Measurements from ENCODE around the gene MYO5A.

- no peak for TF ChIP-seq CTCF (IDR thresholded peaks at IDR 0.05)
- no peak for TF ChIP-seq POLR2AphosphoS5 (IDR thresholded peaks at IDR 0.05; ENCODE audit: low read depth, low read length)
These were observed 245.4 kb downstream of the MYO5A start for GRCh38 chr15:52283281-52283680.
